Esophagus squamous epithelium (tissue), 4 donors: ENCODE data around the gene ZDHHC9.

Experiments used
- POLR2A ChIP-seq, 4 donors: fragments of 450-650 bp; IDR thresholded peaks; one replicate each; pipeline ENCODE4 v1.6.1; 2017; ENCODE audit warnings: antibody characterized with exemption in 4 of 4, mild to moderate bottlenecking in 4 of 4, moderate library complexity in 3 of 4
- TF ChIP-seq, protein P1 (sequence below), 6 experiments: fragments of 450-650 bp in 4 of 6; fragments of 200-600 bp in 2 of 6; sonication (generic) in 2 of 6; IDR thresholded peaks; one replicate each; pipeline ENCODE4 v1.5.1; 2016 to 2019; ENCODE audit warnings: antibody characterized with exemption in 6 of 6, mild to moderate bottlenecking in 4 of 6, moderate library complexity in 4 of 6

DNA sequence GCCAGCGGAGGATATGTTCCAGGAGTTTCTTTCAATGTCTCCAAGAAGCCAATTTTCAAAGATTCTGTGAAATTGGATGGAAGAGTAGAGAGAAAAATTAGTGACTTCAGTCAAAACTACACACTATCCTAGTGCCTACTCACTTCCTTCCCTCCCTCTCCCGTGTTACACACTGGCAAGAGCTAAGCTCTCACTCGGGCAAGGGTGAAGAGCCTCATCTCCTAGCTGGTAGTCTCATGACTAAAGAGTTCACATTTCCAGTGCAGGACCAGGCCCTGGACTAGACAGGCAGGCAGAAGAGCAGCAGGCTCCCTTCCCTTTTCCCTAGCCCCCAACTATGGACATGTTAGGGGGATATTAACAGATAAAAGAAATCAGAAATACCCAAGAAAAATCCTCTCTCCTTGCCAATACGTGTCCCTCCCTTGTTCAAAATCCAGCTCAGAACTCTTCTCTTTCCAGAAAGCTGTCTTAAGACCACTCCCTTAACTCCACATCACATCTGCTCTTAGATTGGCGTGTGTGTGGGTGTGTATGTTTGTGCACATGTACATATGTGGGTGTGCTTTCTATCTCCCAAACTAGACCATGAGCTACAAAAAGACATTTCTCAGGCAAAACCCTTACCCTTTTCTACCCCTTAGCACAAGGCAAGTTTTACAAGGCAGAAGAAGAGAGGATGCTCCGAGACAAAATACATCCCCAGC is 29.9 kb downstream of the ZDHHC9 start:
- TF ChIP-seq, protein P1, sequence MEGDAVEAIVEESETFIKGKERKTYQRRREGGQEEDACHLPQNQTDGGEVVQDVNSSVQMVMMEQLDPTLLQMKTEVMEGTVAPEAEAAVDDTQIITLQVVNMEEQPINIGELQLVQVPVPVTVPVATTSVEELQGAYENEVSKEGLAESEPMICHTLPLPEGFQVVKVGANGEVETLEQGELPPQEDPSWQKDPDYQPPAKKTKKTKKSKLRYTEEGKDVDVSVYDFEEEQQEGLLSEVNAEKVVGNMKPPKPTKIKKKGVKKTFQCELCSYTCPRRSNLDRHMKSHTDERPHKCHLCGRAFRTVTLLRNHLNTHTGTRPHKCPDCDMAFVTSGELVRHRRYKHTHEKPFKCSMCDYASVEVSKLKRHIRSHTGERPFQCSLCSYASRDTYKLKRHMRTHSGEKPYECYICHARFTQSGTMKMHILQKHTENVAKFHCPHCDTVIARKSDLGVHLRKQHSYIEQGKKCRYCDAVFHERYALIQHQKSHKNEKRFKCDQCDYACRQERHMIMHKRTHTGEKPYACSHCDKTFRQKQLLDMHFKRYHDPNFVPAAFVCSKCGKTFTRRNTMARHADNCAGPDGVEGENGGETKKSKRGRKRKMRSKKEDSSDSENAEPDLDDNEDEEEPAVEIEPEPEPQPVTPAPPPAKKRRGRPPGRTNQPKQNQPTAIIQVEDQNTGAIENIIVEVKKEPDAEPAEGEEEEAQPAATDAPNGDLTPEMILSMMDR (IDR thresholded peaks at IDR 0.05), result no peak
- no peak for TF ChIP-seq POLR2A (IDR thresholded peaks at IDR 0.05)
